Myocyte (in vitro differentiated cells): Measurements from ENCODE around the gene SERTAD2. TPM values are rescaled to one million over a fixed set of nuclear protein-coding genes. Genes with fewer than 3 reads are reported as not detected.

Experiments
- DNase-seq: peaks from one replicate; pipeline ENCODE4 v3.0.0-alpha.2; 2012; ENCODE audit warnings: low read depth
- total RNA-seq: library from RNA; depleted of rRNA; stranded (reverse); fragments of >200 nt; gene quantifications from 2 replicates; pipeline ENCODE4 v1.2.3, GENCODE V29; 2014

Gene SERTAD2
- total RNA-seq, 1 donor from 2014 or later, result 24.9 TPM

GRCh38 chr2:64586883-64587481, 66.7 kb downstream of the SERTAD2 start:
- peak; percentile 62 for DNase-seq

GRCh38 chr2:64586054-64586453, 67.7 kb downstream of the SERTAD2 start:
- no peak for DNase-seq

DNA sequence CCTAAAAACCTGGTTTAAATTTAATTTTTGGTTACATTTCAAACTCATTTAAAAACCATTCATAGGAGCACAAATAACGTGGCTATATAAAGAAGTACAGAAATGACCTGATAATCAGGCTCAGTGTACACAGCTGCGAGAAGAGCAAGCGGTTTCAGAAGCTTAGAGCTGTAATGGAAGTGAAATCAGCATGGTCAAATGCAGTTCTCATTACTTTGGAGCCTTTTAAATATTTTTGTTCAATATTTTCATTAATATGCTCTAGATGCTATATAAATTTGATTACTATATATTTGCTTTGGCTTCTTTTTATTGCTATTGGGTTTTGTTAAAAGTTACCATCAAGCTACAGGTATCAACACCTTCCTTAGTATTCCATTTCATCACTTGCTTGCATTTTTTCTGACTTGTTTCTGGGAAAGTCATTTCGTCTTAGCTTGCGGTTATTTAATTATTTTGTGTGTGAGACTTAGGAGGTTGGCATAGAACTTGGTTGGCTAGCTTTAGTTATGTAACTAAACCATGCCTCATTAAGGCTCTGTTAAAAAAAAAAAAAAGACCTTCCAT, 70.9 kb downstream of the SERTAD2 start:
- DNase-seq, result no peak

- DNase-seq, result no peak
Measured at GRCh38 chr2:64581777-64582539, 71.8 kb downstream of the SERTAD2 start.

Other genes with a start within 250 kb of the SERTAD2 start
- 0.57 and 2.0 TPM in 2 replicates for gene LGALSL, start 199.8 kb downstream of the SERTAD2 start, total RNA-seq
- 10.9 and 13.2 TPM in 2 replicates for gene AFTPH, start 129.6 kb downstream of the SERTAD2 start, total RNA-seq